Esophagus muscularis mucosa (tissue), 4 donors: Measurements from ENCODE around the gene MYO9B. TPM values are rescaled to one million over a fixed set of nuclear protein-coding genes. Genes with fewer than 3 reads are reported as not detected.

Experiments
- DNase-seq: peaks from one replicate; pipeline ENCODE4 v3.0.0-alpha.2; 2017; ENCODE audit errors: extremely low spot score
- H3K27ac ChIP-seq, 4 donors: fragments of 200-600 bp; sonication (generic); replicated peaks in 1 of 4; 1 replicate in 3 of 4; 2 replicates in 1 of 4; pipeline ENCODE4 v1.5.1; 2016 to 2019; ENCODE audit warnings: mild to moderate bottlenecking in 1 of 4
- H3K27me3 ChIP-seq, 4 donors: fragments of 200-600 bp; sonication (generic); one replicate each; pipeline versions ENCODE4 v1.5.1 to v1.6.0; 2016 to 2019
- H3K36me3 ChIP-seq, 4 donors: fragments of 200-600 bp; sonication (generic); one replicate each; pipeline ENCODE4 v1.5.1; 2016 to 2019
- H3K4me1 ChIP-seq, 4 donors: fragments of 200-600 bp; sonication (generic); one replicate each; pipeline ENCODE4 v1.5.1; 2016 to 2019
- H3K4me3 ChIP-seq, 4 donors: fragments of 200-600 bp; sonication (generic); 1 replicate in 2 of 4; 2 replicates in 2 of 4; pipeline ENCODE4 v1.5.1; 2016 to 2019; ENCODE audit warnings: mild to moderate bottlenecking in 4 of 4, moderate library complexity in 1 of 4
- H3K9me3 ChIP-seq, 4 donors: fragments of 200-600 bp; sonication (generic); 1 replicate in 3 of 4; 2 replicates in 1 of 4; pipeline ENCODE4 v1.5.1; 2016 to 2019
- EP300 ChIP-seq: sonication (generic); formaldehyde crosslinking; IDR thresholded peaks from one replicate; pipeline ENCODE4 v1.6.1; 2017; ENCODE audit warnings: antibody characterized with exemption
- POLR2A ChIP-seq: fragments of 450-650 bp; IDR thresholded peaks from one replicate; pipeline ENCODE4 v1.6.1; 2017; ENCODE audit warnings: antibody characterized with exemption, moderate library complexity, mild to moderate bottlenecking, low read depth
- POLR2AphosphoS5 ChIP-seq, 2 donors: sonication (generic); formaldehyde crosslinking; IDR thresholded peaks; one replicate each; pipeline ENCODE4 v1.6.1; 2017; ENCODE audit warnings: antibody characterized with exemption in 2 of 2
- WGBS: methylation state at CpG from one replicate; pipeline ENCODE4 v1.1.5; 2018; 5-methylcytosine and 5-hydroxymethylcytosine counted together
- intact Hi-C: fragments of 100-400 bp; cut with DNase I; formaldehyde crosslinking; loops from one replicate; pipeline ENCODE4 v1.15.1; 2023
- total RNA-seq, 4 donors: library from RNA; depleted of rRNA; stranded (reverse); fragments of >200 nt; gene quantifications; one replicate each; pipeline versions ENCODE4 v1.1.0 to v1.2.1, GENCODE V29; 2016
- TF ChIP-seq, protein P1 (sequence below), 3 experiments: fragments of 200-600 bp in 2 of 3; fragments of 450-650 bp in 1 of 3; sonication (generic) in 2 of 3; IDR thresholded peaks; one replicate each; pipeline ENCODE4 v1.5.1; 2017 to 2019; ENCODE audit warnings: antibody characterized with exemption in 3 of 3, mild to moderate bottlenecking in 2 of 3, moderate library complexity in 1 of 3

MYO9B gene
- total RNA-seq, 4 donors from 2014 or later: 52.6 to 73.3 (median 57.7) TPM

GRCh38 chr19:17155251-17155650 is 79.7 kb downstream of the MYO9B start:
- DNase-seq: no peak
- intact Hi-C loops: no loop called here
- H3K36me3 ChIP-seq: peaks cover 30 to 95% (median 88%) of the 10 kb centered on the region in 4 donors
- no peak overlapping the region for H3K4me3 ChIP-seq
- no peaks in the 10 kb centered on the region for H3K9me3 ChIP-seq
- H3K4me1 ChIP-seq: no peaks in the 10 kb centered on the region
- no peaks in the 10 kb centered on the region for H3K27me3 ChIP-seq
- TF ChIP-seq POLR2AphosphoS5 (IDR thresholded peaks at IDR 0.05): no peak
- no peak for TF ChIP-seq EP300
- no peak for TF ChIP-seq POLR2A
- TF ChIP-seq, protein P1, sequence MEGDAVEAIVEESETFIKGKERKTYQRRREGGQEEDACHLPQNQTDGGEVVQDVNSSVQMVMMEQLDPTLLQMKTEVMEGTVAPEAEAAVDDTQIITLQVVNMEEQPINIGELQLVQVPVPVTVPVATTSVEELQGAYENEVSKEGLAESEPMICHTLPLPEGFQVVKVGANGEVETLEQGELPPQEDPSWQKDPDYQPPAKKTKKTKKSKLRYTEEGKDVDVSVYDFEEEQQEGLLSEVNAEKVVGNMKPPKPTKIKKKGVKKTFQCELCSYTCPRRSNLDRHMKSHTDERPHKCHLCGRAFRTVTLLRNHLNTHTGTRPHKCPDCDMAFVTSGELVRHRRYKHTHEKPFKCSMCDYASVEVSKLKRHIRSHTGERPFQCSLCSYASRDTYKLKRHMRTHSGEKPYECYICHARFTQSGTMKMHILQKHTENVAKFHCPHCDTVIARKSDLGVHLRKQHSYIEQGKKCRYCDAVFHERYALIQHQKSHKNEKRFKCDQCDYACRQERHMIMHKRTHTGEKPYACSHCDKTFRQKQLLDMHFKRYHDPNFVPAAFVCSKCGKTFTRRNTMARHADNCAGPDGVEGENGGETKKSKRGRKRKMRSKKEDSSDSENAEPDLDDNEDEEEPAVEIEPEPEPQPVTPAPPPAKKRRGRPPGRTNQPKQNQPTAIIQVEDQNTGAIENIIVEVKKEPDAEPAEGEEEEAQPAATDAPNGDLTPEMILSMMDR (IDR thresholded peaks at IDR 0.05): no peak
- no peak overlapping the region for H3K27ac ChIP-seq
- WGBS: 97% methylated on average over 6 of the region's 7 CpGs

GRCh38 chr19:17156296-17156946 is 80.8 kb downstream of the MYO9B start:
- no peaks in the 10 kb centered on the region for H3K4me1 ChIP-seq
- H3K27me3 ChIP-seq: no peaks in the 10 kb centered on the region
- TF ChIP-seq, protein P1 (IDR thresholded peaks at IDR 0.05): no peak
- no peak for TF ChIP-seq POLR2AphosphoS5 (IDR thresholded peaks at IDR 0.05)
- no peak for TF ChIP-seq POLR2A
- TF ChIP-seq EP300: no peak
- intact Hi-C loops: no loop called here
- WGBS: 94% methylated on average over 11 of the region's 11 CpGs
- DNase-seq: no peak
- no peak overlapping the region for H3K27ac ChIP-seq
- H3K9me3 ChIP-seq: no peaks in the 10 kb centered on the region
- no peak overlapping the region for H3K4me3 ChIP-seq
- peaks cover 42 to 98% (median 94%) of the 10 kb centered on the region in 4 donors for H3K36me3 ChIP-seq

- 90% methylated on average over 12 of the region's 12 CpGs for WGBS
- no peak for DNase-seq
- Histone ChIP-seq H3K27me3 (no peaks in the 10 kb centered on the region), H3K4me1 (no peaks in the 10 kb centered on the region), H3K27ac (no peak overlapping the region), H3K4me3 (no peak overlapping the region), H3K9me3 (no peaks in the 10 kb centered on the region), H3K36me3 (peaks cover 43 to 99% (median 95%) of the 10 kb centered on the region in 4 donors)
- no peak for TF ChIP-seq POLR2A
- no peak for TF ChIP-seq POLR2AphosphoS5 (IDR thresholded peaks at IDR 0.05)
- TF ChIP-seq, protein P1 (IDR thresholded peaks at IDR 0.05): no peak
- TF ChIP-seq EP300: no peak
- intact Hi-C loops: no loop called here
Observed at GRCh38 chr19:17156947-17157302, 81.3 kb downstream of the MYO9B start.

DNA sequence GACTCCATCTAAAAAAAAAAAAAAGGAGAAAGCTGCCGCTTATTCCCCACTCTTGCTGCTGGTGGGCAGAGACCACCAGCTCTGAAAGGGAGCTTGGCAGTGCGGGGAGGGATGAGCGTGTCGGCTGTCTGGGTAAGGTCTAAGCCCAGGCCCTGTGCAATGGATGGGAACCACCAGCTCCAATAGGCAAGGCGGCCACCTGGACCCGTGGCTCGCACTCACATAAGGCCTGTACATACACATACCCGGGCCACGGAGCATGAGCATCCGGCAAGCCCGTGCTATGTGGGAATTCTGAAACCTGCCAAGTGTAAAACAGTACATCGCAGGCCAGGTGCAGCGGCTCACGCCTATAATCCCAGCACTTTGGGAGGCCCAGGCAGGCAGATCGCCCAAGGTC is 83.0 kb downstream of the MYO9B start:
- intact Hi-C loops: no loop called here
- peaks cover 47 to 100% (median 98%) of the 10 kb centered on the region in 4 donors for H3K36me3 ChIP-seq
- 88% methylated on average over 11 of the region's 15 CpGs for WGBS

More for the DNA sequence above, 83.0 kb downstream of the MYO9B start:
- Histone ChIP-seq H3K27me3 (no peaks in the 10 kb centered on the region), H3K4me1 (no peaks in the 10 kb centered on the region), H3K4me3 (no peak overlapping the region), H3K9me3 (peaks cover 0 to 2% (median 0%) of the 10 kb centered on the region in 4 donors), H3K27ac (no peak overlapping the region)
- TF ChIP-seq, protein P1 (IDR thresholded peaks at IDR 0.05): no peak
- no peak for TF ChIP-seq POLR2AphosphoS5 (IDR thresholded peaks at IDR 0.05)
- TF ChIP-seq POLR2A: no peak
- no peak for TF ChIP-seq EP300
- no peak for DNase-seq
